Activated naive CD4-positive, alpha-beta T cell treated with anti-CD3 and anti-CD28 coated beads, Interleukin-2, amount 50 U/mL, for 16 hours (primary cell): ENCODE results near the gene EMC1.
"Not testable (repeated sequence)": the region's sequence is repeated elsewhere in the genome, so short reads cannot be mapped to it uniquely, and the experiment has no call there.

Experiments
- DNase-seq: peaks from one replicate; pipeline ENCODE4 v3.0.0-alpha.2; 2020

Gene EMC1

GRCh38 chr1:19251305-19252196, at the start of gene EMC1, which contains the start of gene MRTO4:
EMC1 (minus strand) TSS chr1:19251524; CDS start chr1:19251509, 15 bp downstream.
MRTO4 (plus strand) TSS chr1:19251805; CDS start chr1:19251836, 31 bp downstream.
- peak; percentile 94 for DNase-seq

GRCh38 chr1:19300211-19300610, 48.9 kb upstream of the EMC1 start:
- no peak for DNase-seq

GRCh38 chr1:19294638-19295037, 43.3 kb upstream of the EMC1 start:
- no peak for DNase-seq

- DNase-seq = no peak
Observed at GRCh38 chr1:19289244-19289643, 37.9 kb upstream of the EMC1 start.

- peak; percentile 69 for DNase-seq
Observed at GRCh38 chr1:19288324-19289241, 37.3 kb upstream of the EMC1 start, which contains the start of gene AKR7A3. AKR7A3 (minus strand) TSS chr1:19288770; CDS start chr1:19288709, 61 bp downstream.

GRCh38 chr1:19287436-19288185, 36.3 kb upstream of the EMC1 start:
- DNase-seq = no peak

GRCh38 chr1:19285807-19286206, 34.5 kb upstream of the EMC1 start:
- DNase-seq = not testable (repeated sequence)

GRCh38 chr1:19285366-19285765, 34.0 kb upstream of the EMC1 start:
- DNase-seq = not testable (repeated sequence)

- DNase-seq = no peak
Observed at GRCh38 chr1:19284881-19285280, 33.6 kb upstream of the EMC1 start.

- no peak for DNase-seq
Observed at GRCh38 chr1:19283891-19284290, 32.6 kb upstream of the EMC1 start.

GRCh38 chr1:19274636-19275035, 23.3 kb upstream of the EMC1 start:
- DNase-seq = no peak

GRCh38 chr1:19273844-19274531, 22.7 kb upstream of the EMC1 start:
- DNase-seq = not testable (repeated sequence)

GRCh38 chr1:19273106-19273843, 22.0 kb upstream of the EMC1 start:
- no peak for DNase-seq

- DNase-seq = no peak
Observed at GRCh38 chr1:19272064-19272463, 20.7 kb upstream of the EMC1 start.

- DNase-seq = not testable (repeated sequence)
Observed at GRCh38 chr1:19270343-19270730, 19.0 kb upstream of the EMC1 start.

GRCh38 chr1:19269427-19270342, 18.4 kb upstream of the EMC1 start:
- DNase-seq = not testable (repeated sequence)

- DNase-seq = no peak
Observed at GRCh38 chr1:19268445-19268844, 17.1 kb upstream of the EMC1 start.

- no peak for DNase-seq
Observed at GRCh38 chr1:19262744-19263143, 11.4 kb upstream of the EMC1 start.

- DNase-seq = no peak
Observed at GRCh38 chr1:19262047-19262446, 10.7 kb upstream of the EMC1 start.
